ENCODE results near the gene DIP2C.

DIP2C gene

GRCh38 chr10:554182-554848, 135.2 kb downstream of the DIP2C start:
- no peak for DNase-seq (ENCODE audit: low read depth)

- no peak for DNase-seq (ENCODE audit: low read depth)
Observed at GRCh38 chr10:553233-553632, 136.2 kb downstream of the DIP2C start.

DNA sequence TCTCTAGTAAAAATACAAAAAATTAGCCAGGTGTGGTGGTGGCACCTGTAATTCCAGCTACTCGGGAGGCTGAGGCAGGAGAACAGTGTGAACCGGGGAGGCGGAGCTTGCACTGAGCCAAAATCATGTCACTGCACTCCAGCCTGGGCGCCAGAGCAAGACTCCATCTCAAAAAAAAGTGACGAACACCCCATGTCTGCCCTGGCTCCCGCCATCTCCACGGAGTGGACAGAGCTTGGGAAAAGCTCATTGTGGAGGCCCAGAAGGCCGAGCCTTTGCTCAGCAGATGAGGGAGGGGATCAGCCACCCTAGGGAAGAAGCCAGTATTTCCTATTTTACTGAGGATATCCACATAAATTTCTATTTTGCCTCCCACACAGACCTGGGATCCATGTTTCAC, 136.8 kb downstream of the DIP2C start:
- no peak for DNase-seq (ENCODE audit: low read depth)

GRCh38 chr10:551373-552252, 137.9 kb downstream of the DIP2C start:
- DNase-seq (ENCODE audit: low read depth): no peak

DNA sequence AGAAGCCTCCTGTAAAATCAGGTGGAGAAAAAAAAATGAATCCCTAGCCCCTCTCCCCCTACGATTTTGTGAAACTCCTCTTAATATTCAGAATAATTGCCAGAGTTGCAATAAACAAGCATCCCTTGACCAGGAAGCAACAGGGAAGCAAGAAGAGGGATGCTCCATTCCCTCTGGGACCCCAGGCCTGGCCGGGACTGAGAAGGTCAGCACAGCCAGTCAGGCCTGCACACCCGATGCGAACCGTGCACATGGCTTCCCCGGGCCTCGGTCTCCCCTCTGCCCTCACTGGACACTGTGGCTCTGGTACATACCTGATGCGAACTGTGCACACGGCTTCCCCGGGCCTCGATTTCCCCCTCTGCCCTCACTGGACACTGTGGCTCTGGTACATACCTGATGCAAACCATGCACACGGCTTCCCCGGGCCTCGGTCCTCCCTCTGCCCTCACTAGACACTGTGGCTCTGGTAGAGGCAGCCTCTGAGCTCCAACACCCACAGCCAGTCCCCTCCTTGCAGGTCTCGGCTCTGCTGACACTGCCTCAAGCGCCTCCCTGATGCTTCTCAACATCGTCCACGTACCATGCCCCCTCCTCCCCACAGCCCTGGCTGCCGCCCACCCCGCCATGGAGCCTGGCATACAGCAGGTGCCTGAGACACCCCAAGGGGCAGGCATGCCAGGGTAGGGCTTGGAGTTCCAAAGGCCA, 138.6 kb downstream of the DIP2C start:
- DNase-seq (ENCODE audit: low read depth): no peak

GRCh38 chr10:549391-549790, 140.1 kb downstream of the DIP2C start:
- DNase-seq (ENCODE audit: low read depth): no peak

DNA sequence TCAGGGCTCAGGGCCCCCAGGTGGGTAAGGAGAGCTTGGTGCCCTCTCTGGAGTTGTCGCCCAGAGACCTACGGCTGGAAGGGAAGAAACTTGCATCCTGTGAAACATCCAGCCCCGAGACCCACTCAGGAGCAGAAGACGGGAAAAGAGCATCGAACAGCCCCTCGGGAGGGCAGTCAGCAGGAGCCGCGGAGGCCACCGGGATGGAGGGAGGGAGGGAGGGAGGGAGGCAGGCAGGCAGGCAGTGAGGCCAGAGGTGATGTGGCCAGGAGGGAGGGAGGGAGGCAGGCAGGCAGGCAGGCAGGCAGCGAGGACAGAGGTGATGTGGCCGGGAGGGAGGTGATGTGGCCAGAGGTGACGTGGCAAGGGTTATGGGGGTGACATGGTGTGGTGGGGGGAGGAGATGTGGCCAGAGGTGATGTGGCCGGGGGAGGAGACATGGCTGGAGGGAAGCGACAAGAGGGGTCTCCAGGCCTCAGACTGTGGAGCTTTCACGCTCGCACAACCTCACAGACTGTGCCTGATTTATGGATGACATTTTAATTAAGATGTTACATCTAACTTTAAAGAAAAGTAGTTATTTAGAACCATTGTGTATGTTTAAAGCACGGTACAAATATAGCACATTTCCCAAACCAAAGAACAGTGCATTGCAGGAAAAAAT, 141.1 kb downstream of the DIP2C start:
- no peak for DNase-seq (ENCODE audit: low read depth)

DNA sequence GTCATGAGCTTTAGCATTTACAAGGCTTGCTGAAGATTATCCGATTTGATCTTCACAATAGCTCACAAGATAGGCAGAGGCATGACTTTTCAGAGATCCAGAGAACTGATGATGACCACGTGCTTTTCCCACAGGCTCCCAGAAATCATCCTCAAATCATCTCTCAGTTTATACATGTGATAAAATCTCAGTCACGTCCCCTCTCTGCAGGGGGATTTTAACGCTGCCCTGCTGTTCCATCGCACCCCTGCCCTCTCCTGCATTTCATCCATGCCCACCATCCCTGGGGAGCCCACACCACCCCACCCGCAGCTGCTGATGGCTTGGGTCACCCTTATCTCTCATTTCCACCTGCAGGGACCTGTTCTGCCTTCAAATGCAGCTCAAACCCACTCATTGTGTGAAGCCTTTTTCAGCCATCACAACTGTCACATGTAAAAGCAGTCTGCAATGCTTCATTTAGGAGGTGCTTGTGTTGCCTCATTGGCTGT, 141.8 kb downstream of the DIP2C start:
- no peak for DNase-seq (ENCODE audit: low read depth)

DNA sequence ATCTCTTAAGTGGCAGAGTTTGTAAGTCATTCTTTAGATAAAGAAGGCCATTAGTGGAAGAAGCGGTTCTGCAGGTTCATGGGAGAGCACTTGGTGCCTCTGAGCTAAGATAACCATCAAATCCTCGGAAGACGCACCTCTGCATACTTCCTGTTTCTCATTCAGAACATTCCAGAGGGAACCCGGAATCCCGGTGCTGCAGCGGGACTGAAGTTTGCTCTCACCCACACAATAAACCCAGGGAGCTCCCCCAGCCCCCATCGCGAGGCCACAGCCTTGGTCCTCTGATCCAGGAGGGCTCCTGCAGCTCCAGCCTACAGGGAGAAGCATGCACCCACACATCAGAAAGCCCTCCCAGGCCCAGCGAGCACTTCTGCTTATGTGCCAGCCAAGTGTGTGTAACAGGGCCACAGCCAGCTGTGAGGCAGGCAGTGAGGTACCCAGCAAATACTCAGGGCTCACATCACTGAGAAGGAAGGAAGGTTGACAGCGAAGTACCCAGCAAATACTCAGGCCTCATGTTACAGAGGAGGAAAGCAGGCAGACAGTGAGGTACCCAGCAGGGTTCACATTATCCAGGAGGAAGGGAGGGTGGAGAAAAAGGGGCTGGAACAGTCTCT, 142.4 kb downstream of the DIP2C start:
- no peak for DNase-seq (ENCODE audit: low read depth)

DNA sequence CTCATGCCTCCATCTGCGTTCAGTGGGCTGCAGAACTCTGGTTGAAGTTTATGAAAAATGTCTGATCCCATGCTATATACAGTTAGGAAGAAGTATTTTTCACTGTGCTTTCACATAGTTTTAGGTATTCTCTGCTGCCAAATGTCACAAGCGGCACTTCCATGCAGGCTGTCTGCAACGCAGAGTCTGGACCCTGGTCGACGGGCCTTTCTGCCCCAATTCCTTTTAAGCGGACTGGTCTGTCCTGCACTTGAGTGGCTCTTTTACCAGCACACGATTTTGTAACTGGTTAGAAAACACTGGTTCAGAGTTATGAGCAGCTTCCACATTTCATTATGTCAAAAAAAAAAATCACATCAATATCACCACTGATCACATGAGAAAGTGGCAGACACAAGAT, 143.0 kb downstream of the DIP2C start:
- DNase-seq (ENCODE audit: low read depth): no peak

DNA sequence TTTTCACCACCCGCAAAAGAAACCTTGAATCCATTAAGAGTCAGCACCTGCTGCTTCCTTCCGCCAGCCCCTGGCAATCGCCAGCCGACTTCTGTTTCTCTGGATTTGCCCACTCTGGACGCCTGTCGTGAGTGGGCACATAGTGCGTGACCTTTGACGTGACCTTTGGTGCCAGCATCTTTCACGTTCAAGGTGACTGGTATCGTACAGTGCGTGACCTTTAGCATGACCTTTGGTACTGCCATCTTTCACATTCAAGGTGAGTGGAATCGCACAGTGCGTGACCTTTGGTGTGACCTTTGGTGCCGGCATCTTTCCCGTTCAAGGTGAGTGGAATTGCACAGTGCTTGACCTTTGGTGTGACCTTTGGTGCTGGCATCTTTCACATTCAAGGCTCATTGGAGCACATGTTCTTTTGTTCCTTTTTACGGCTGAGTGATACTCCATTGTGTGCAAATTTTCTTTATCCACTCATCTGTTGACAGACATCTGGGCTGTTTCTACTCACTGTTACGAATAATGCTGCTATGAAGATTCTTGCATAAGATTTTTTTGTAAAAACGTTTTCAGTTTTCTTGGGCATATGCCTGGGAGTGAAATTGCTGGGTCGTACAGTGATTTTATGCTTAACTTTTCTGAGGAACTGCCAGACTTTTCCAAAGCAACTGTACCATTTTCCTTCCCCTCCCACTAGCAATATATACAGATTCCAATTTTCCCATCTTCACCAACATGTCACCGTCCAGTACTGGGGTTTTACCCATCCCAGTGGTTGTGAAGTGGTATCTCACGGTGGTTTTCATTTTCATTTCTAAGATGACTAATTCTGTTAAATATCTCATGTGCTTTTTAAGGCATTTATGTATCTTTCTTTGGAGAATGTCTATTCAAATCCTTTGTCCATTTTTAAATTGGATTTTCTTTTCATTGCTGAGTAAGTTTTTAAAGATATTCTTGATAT, 145.3 kb downstream of the DIP2C start:
- DNase-seq (ENCODE audit: low read depth): no peak

DNA sequence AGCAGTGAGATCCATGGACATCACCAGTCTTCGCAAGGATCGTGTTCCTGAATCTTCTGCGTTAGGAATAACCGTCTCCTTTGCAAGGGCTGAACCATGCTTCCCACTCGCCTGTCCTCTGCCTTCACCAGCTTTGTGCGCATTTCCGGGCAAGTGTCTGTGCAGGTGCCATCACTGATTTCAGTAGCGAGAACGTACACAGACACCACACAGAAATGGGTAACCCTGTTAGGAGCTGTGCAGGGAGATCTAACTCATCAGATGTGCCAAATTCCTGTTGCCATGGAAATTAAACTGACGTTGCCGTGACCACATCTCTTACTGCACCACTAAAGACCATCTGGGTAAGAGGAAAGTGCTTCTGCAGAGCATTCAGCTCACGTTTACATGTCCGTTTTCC, 146.3 kb downstream of the DIP2C start:
- DNase-seq (ENCODE audit: low read depth): no peak

DNA sequence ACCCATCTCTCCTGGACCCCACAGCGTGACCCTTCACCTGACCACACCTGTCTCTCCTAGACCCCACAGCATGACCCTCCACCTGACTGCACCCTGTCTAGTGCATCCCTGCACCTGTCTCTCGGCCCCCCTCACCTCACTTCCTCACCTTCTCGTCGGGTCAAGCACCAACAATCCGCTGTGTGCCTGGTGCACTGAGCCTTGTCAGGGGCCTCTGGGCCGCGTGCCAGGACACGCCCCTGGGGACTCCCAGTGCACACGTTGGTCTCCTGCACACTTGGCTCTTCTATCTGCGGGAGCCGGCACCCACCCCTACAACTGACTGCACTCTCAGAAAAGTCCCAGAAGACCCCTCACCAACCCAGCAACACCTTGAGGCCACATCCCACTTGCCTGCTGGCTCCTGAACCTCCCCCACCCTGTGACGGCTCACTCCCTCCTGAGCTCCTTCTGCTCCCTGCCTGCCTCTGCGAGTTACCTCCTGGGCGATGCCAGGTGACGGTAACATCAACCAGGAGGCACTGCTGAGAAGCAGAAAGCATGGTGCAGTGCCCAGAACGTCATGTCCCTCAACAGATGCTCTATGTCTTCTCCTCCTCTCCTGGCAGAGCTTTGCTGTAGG, 147.6 kb downstream of the DIP2C start:
- DNase-seq (ENCODE audit: low read depth): no peak

GRCh38 chr10:541041-541440, 148.4 kb downstream of the DIP2C start:
- no peak for DNase-seq (ENCODE audit: low read depth)

DNA sequence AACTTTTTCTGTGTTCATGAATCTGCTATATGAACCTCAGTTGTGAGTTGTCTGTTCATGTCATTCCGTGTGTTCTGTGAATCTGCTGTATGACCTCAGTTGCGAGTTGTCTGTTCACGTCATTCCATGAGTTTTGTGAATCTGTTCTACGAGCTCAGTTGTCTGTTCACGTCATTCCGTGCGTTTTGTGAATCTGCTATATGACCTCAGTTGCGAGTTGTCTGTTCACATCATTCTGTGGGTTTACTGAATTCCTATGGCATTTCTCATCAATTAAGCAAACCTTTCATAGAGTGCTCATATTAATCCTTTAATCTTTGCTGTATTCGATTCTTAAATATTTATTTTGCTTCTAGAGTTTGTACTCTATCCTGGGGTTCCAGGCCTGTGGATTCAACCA, 150.6 kb downstream of the DIP2C start:
- DNase-seq (ENCODE audit: low read depth): no peak

DNA sequence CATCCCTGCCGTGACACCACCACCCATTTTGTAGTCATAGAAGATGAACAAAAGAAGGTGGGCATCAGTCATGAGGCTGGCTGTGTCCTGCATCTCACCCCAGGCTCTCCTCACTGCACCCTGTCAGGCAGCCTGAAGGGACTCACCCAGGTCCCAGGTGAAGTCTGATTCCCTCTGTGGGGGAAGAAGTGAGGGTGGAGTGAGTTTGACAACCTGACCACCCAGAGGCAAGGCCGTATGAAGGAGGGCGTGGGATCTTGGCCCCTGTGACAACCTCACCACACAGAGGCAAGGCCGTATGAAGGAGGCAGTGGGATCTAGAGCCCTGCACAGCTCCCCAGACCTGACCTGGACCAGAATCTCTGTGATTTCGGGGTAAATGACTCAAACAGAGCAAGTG, 152.5 kb downstream of the DIP2C start:
- no peak for DNase-seq (ENCODE audit: low read depth)

DNA sequence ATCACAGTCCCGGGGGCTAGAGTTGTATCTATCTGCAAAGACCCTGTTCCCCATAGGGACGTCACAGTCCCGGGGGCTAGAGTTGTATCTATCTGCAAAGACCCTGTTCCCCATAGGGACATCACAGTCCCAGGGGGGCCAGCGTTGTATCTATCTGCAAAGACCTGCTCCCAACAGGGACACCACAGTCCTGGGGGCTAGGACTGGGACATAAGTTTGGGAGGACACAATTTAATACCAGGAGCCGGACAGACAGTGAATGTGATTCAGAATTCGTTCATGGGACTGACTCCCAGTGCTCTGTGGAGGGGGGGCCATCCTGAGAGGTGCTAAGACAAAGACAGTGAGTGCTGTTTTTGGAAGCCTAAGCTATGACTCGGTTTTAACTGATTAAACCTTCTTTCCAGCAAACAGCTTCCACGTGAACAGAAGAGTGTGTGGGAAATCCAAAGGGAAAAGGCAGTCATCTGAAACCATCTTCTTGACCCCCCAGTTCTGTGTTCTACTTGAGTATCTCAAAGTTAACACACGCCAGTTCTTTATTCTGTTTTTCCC, 153.0 kb downstream of the DIP2C start:
- no peak for DNase-seq (ENCODE audit: low read depth)

GRCh38 chr10:535952-536351, 153.5 kb downstream of the DIP2C start:
- DNase-seq (ENCODE audit: low read depth): no peak

- DNase-seq (ENCODE audit: low read depth): no peak
Observed at GRCh38 chr10:535051-535450, 154.4 kb downstream of the DIP2C start.

DNA sequence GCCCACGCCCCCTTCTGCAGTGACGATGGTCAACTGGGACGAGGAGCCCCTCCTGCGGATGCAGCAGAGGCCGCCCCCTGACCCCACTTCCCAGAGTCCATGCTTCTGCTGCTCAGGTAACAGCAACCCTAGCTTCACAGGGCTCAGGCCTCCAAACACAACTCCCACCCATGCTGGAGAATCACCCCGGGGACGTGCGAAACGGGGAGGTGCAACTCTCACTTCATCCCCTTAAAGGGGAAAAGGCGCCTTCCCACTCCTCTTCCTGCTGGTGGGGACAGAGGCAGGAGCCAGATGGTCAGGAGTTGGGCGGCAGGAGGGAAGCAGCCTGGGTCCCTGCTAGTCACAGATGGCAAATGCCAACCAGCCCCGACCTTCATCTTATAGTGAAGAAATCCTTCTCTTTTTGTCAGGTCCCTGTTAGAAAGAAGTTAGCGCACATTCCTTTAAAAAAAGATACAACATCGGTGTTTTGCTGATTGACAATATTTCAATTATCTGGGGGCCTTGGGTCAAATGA, 155.4 kb downstream of the DIP2C start:
- no peak for DNase-seq (ENCODE audit: low read depth)

Data from activated gamma-delta T cell treated with anti-CD3 and anti-CD28 coated beads, Interleukin-2, amount 50 U/mL, for 16 hours (primary cell).